GM18498 (cell line): ENCODE data around the gene BARD1.
"Not testable (repeated sequence)": the region's sequence is repeated elsewhere in the genome, so short reads cannot be mapped to it uniquely, and the experiment has no call there.

Source experiments
- ATAC-seq: cut with Tn5 transposase; IDR thresholded peaks from one replicate; pipeline ENCODE4 v1.9.1; 2021; ENCODE audit warnings: mild to moderate bottlenecking, moderate library complexity; ENCODE audit not compliant: unreplicated experiment

Gene BARD1

DNA sequence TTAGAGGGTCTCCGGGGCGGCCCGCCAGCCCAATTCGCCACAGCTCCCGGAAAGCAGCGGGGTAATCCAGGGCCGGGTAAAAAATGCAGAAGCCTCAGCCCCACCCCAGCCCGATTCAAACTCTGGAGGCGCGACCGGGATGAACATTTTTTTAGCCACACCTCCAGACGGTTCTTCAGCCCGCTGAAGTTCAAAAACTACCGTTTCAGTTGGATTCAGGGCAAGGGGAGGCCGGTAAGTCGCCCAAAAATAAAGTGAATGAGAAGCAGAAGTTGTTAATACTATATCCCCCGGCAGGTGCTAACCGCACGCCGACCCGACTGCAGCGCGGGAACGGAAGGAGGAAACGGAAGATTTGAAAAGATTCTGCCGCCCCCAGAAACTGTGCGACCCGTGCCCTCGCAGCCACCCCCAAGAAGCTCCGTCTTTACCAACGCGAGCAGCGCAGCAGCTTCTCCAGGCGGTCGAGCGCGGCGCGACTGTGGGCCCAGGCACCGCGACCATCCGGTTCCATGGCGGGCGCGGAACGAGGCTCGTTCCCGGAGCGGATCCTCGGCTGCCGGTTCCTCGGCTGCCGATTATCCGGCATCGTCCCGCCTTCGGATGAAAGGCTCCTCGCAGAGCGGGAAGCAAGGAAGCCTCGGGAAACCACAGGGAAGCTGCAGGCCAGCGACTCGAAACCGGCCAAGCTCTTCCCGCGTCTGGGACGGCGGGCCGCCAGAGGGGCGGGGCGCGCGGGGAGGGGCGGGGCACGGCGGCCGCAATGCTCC is at the start of gene BARD1:
Gene BARD1 (minus strand): TSS at position 703 of the 770 bp plus-strand sequence. CDS start 114 bp downstream, at position 589.
- peak; percentile 28 for ATAC-seq

DNA sequence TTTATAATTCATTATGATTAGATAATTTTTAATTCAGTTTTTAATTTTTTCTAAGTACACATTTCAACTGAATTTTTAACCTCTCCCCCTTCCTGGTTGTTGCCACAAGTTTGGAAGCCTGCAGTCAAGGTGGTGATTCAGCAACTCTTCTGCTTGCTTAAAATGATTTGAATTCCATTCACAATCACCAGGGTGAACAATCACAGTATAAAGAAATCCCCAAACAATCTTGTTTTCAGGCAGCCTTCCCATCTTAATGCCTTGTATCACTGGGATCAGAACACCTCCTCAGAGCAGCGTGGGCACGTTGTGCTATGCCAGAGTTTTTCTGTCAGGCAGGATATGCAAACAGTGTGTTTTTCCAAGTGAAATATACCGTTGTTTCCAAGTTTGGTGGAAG is 46.7 kb upstream of the BARD1 start:
- no peak for ATAC-seq

DNA sequence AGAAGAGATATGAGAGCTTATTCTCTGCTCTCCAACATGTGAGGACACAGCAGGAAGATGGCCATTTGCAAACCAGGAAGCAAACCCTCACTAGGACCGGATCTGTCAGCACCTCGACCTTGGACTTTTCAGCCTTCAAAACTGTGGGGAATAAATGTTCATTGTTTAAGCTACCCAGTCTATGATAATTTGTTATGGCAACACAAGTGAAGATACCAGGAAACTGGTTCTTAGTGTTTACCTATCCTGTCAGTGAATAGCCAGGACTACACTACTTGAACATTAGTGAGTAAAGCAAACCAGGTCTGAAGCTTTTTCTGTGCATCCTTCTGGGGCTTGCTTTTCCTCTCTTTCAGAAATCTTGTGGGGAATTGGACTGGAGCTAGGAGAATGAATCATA is 44.4 kb upstream of the BARD1 start:
- ATAC-seq = no peak

DNA sequence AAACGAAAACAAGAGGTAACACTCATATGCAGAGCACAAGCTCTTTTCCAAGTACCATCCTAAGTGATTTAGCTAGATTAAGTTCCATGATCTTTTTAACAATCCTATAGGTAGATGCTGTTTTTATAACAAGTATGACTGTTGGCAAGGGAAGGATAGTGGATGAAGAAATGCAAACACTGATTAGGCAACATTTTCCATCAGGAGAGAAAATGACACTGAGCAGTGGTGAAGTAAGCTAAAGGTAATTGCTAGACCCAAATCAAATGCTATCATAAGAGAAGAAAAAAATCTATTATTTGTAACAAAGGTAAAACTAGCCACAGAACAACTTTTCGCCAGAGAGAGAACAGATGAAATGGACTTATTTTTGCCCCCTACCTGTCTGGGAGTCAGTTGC is 34.3 kb upstream of the BARD1 start:
- no peak for ATAC-seq

DNA sequence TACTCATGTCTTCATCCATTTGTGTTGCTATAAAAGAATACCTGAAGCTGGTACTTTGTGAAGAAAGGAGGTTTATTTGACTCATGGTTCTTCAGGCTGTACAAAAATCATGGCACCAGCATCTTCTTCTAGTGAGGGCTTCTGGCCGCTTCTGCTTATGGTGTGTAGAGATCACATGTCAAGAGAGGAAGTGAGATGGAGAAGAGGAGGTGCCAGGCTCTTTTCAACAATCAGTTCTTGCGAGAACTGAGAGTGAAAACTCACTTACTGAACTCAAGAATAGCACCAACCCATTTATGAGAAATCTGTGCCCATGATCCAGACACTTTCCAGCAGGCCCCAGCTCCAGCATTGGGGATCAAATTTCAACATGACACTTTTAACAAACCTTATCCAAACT is 30.0 kb upstream of the BARD1 start:
- ATAC-seq = peak; percentile 87

DNA sequence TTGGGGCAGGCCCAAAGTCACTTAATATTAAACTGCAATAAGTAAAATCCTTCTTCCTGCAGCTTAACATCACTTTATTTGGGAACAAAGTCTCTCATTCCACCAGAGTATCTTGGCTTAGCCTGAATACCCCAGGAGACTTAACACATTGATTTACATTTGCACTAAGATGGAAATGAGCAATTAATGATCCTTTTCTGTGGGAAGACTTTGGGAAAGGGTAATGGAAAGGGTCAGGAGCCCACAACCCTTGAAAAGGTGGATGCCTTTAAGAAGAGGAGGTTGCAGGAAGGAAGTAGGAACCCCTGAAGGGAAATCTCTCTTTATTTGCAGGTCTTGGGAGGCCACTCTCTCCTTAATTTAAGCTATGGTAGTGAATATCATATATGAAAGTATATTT is 28.0 kb upstream of the BARD1 start:
- ATAC-seq = no peak

DNA sequence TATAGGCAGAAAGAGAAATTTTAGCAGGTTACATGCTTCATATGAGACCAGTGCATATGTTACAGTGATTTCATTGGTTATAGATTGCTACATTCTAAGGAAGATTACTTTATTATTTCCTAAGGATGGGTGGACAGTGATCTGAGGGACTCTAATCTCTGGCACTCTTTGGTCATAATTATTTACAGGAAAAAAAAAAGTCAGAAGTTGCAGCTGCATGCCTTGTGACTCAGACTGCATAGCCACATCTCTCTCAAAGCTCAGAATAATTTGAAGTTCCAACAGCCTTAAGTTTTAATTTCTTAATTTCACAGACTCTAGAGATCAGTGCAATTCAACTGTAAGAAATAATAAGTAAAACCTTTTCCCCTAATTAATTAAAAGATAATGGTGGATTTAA is 27.1 kb upstream of the BARD1 start:
- ATAC-seq = no peak

DNA sequence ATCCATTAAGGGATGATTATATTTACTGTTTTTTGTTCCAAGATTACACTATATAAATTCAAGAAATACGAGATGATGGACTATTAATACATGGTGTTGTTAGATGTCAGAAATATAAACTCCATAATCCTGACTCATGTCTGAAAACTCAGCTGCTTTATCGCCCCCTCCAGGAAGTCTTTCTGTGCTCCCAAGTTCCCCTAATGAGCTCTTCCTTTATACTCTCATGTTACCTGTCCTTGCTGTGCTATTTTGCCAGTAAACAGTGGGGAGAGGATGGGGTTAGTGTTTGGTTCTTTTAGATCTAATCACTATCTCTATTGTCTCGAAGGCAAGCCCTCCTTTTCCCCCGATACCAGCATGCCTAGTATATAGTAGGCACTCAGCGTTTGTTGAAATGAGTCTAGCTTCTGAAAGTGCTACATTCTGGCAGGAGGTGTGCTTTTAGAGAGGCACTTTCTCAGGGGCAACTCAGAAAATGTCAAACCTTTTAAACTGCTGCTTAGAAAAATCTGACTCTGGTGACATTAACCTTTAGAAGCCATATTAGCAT is 21.4 kb upstream of the BARD1 start:
- no peak for ATAC-seq

DNA sequence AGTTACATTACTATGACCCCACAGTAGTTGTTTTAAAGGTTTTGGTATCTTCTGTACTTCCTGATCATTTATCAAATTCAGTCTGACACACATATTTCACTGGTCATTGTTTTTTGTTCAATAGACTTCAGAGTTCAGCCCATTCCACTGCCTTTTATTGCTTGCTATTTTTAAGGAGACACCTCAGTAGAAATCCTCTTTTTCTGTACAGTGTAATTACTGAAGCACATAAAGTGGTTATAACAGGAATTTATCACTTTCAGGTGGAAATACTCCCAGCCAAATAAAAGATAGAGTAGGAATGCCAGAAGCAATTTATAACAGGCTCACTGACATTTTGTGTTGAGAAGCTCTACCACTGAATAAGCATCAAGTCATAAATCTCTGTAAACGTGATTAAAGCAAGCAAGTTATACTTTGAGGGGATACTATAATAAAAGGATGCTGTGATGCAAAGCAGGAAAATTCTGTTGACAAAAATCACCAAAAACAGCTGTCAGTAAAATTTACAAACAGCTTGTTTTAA is 6.6 kb upstream of the BARD1 start:
- no peak for ATAC-seq

DNA sequence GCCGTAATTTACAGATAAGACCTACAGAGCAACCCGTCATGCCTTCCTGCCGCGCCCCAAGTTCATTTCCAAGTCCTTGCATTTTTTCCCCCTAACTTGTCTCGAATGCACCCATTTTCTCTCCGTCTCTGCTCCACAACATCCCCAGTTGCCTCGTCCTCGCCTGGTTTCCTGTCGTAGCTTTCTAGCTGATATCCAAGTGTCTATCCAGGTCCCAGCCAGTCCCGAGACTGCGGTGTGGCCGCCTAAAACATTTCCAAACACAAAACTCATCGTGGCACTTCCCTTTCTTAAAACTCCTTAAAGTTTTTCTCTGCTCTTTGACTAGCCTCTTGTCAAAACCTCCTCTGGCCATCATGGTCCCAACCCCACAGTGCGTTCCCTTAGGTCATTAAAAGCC is 1.2 kb upstream of the BARD1 start:
- ATAC-seq = no peak

DNA sequence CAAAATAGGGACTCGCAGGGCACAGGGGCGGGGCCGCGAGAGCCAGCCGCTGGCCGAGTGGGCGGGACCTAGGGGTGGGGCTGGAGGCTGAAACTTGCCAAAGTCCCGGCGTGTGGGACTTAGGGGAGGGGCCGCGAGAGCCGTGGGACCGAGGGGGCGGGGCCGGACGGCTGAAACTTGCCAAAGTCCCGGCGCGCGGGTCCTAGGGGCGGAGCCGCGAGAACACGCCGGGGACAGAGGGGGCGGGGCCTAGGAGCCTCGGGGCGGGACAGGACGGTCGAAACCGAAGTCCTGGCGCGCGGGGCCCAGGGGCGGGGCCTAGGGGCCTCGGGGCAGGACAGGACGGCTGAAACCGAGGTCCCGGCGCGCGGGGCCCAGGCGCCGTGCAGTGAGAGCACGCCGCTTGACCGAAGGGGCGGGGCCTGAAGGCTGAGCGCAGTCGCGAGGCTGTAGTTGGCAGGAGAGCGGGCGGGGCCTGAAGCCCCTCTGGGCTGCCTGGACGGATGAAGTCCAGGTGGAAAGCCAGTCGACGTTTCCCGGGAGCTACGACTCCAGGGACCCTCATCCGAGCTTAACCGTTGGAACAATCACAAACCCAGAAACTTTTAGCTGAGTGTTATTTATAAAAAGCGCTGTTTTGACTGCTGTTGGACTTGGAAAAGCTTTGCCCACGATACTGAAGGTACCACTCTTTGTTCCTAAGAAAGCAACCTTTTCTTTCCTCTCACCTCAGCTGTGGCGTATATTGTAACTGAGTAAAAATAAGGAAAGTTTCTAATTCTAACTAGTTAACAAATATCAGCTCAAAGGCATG is 475 bp upstream of the BARD1 start:
- peak; percentile 89 for ATAC-seq

DNA sequence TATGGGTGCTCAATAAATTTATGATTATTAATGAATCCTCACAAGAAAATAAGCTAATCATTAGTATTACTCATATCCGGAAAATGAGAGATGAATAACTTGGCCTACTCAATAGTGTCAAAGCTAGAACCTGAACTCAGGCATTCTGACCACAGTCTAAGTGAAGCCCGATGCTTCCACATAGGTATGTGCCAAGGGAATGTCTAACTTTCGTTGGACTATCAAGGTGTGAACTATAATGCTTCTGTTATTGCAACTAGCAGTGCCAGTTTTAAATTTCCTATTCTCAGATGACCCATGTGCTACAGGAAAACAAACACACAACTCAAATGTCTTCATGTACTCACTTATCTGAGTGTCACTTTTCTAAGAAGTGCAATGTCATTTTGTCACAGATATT is 1.8 kb downstream of the BARD1 start:
- ATAC-seq = no peak

DNA sequence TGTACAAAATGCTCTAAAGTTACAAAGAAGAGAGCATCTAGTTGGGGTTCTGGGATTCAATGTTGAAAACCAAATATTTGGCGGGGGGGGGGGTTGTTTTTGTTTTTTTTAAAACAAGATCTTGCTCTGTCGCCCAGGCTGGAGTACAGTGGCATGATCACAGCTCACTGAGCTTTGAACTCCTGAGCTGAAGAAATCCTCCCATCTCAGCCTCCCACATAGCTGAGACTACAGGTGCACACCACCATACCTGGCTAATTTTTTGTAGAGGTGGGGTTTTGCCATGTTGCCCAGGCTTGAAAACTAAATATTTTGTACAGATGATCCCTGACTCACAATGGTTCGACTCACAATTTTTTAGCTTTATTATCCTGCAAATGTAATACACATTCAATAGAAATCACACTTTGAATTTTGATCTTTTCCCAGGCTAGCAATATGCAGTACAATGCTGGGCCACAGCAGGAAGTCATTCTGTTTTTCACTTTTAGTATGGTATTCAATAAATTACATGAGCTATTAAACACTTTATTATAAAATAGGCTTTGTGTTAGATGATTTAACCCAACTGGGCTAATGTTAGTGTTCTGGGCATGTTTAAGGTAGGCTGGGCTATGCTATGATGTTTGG is 7.6 kb downstream of the BARD1 start:
- ATAC-seq = no peak

DNA sequence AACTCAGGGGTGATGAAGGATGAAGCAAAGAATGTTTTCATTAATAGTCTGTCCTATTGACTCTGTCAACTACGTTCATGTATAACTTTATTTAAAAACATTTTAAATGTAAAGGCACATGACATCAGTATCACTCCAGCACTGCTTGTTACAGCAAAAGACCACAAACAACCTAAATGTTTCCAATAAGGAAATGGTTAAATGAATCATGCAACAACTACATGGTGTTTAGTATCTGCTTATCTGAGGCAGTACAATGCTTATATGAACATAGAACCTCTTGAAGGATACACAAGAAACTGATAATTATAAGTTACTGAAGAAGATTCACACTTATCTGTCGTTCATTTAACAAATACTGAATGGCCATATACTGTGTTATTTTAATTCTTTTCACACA is 8.4 kb downstream of the BARD1 start:
- no peak for ATAC-seq

DNA sequence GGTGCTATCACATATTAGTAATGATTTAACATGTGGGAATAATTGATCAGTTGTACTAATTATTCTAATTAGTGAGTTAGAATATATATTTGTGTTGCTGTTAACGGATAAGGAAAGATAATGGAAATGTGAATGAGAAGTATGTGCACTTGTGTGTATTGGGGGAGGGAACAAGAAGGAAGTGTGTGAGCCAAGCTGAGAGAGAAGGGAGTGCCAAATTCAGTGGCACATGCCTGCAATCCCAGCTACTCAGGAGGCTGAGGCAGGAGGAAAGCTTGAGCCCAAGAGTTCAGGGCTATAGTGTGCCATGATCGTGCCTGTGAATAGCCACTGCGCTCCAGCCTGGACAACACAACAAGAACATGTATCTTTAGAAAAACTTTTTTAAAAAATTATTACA is 9.3 kb downstream of the BARD1 start:
- ATAC-seq = no peak

DNA sequence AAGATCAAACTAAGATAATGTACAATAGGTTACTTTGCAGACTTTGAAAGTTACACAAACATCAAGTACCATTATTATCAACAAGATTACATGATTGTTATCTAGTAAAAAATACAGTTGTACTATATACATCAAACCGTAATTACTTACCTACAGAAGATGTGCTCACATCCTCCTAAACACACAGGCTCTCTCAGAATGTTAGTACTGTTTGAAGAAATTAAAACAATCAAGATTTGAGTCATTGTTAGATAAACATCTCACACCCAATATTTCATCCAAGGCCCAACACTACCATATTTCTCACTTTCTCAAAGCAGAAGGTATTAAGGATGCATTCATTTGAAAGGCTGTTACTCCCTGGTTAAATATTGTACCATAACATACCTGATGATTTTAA is 12.6 kb downstream of the BARD1 start:
- no peak for ATAC-seq

DNA sequence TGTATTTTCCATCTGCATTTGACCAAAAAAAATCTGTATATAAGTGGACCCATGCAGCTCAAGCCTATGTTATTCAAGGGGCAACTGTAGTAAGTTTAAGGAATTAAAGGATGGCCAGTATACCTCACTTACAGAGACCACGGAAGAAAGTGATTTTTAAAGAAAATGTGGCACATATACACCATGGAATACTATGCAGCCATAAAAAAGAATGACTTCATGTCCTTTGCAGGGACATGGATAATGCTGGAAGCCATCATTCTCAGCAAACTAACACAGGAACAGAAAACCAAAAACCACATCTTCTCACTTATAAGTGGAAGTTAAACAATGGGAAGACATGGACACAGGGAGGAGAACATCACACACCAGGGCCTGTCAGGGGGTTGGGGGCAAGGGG is 26.3 kb downstream of the BARD1 start:
- not testable (repeated sequence) for ATAC-seq

DNA sequence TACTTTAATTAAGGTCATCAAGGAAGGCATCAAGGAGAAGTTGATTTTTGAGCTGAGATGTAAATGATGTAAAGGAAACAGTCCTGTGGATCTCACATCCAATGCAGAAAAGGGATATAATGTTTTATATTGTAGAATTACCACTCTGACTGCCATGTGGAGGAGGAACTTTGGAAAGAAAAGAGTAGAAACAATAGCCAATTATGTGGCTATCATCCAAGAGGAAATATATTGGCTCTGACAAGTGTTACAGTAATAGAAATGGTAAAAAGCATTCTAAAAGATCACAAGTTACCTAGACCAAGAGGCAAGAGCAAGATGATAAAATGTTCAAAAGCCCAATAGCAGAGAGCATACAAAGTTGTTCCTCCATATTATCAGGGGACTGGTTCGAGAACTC is 26.8 kb downstream of the BARD1 start:
- ATAC-seq = no peak

DNA sequence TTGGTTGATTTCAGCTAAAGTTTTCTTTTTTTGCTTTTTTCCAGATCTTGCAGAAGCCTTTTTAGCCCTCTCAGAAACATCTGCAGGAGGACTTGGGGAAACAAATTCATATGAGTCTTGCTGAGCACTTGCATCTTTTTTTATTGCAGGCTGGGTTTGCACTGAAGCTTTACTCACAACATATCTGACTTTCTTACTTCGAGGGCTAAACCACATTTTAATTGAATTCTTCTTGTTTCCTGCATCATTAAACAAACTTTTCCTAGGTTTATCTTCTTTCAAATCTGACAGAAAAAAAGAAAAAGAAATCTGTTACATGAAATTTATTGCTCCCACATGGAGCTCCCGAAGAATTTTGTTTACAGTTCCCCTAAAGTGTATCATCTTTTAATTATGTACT is 28.3 kb downstream of the BARD1 start:
- ATAC-seq = no peak

DNA sequence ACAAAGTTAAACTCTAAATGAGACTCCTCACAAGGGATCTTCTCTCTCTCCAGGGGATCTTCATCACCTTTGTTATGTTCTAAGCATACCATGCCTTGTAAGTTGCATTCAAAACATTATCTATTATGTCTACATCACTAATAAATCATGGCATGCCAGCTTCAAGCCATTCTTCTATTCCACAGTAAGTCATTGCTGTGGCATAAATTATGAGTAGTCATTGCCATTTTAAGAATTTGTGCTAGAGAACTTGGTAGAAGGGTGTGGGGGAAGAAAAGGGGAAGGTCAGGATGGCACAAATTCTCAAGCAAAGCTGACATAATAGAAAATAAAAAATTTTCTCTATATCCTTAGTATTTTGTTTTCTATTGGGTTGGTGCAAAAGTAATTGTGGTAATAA is 33.5 kb downstream of the BARD1 start:
- no peak for ATAC-seq

DNA sequence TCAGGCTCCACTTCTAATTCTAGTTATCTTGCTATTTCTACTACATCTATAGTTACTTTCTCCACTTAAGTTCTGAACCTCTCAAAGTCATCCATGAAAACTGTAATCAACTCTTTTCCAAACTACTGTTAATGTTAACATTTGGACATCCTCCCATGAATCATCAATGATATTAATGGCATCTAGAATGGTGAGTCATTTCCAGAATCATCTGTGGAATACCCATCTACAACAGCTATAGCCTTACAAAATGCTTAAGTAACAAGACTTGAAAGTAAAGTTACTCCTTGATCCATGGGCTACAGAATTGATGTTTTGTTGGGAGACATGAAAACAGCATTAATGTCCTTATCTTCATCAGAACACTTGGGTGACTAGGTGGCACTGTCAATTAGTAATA is 35.4 kb downstream of the BARD1 start:
- no peak for ATAC-seq
